Measurements from ENCODE around the gene GABRR2.

The GABRR2 gene

GRCh38 chr6:89255417-89255816 is 59.7 kb downstream of the GABRR2 start (continued):
- TF ChIP-seq ZNF157 (tag by site-specific recombination; IDR thresholded peaks at IDR 0.05) (no peak), ZNF426 (tag by site-specific recombination; IDR thresholded peaks at IDR 0.05) (no peak), ZNF707 (tag by site-specific recombination; IDR thresholded peaks at IDR 0.05) (no peak), ZBTB8A (tag by site-specific recombination; IDR thresholded peaks at IDR 0.05) (no peak), ZNF624 (tag by site-specific recombination; IDR thresholded peaks at IDR 0.05) (no peak), SALL2 (tag by site-specific recombination; IDR thresholded peaks at IDR 0.05; ENCODE audit: borderline replicate concordance) (no peak), HOXD13 (CRISPR knock-in tag; IDR thresholded peaks at IDR 0.05; ENCODE audit: borderline replicate concordance) (no peak)

DNA sequence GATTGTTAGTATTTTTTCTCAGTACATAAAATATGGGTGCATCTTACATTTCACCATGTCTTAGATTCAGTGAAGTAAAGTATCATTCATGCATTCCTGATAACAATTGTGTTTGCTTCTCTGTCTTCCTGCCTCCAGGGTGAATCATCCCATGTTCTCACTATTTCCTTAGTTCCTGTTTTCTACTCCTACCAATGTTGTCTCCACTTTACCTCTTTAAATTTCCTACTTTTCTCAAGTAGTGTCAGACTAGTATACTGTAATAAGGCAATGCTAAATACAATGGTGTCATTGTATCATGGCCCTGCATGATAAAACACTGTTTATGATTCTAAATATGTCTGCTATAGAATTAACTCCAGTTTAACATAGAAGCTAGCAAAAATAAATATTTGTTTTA is 60.5 kb downstream of the GABRR2 start:
- no peaks in the 10 kb centered on the region for H3K36me3 ChIP-seq (ENCODE audit: control insufficient read depth in 2 of 2, insufficient read depth in 1 of 2, low read length in 2 of 2)
- no peaks in the 10 kb centered on the region for H3K4me1 ChIP-seq (ENCODE audit: control insufficient read depth, insufficient read depth, low read length)
- no peak overlapping the region for H3K4me3 ChIP-seq (ENCODE audit: low read depth, low read length)
- no peaks in the 10 kb centered on the region for H3K9me3 ChIP-seq (ENCODE audit: control insufficient read depth, insufficient read depth, low read depth, low read length)
- CTCF ChIA-PET, result interaction anchor here (0.6 kb wide), 1 partner anchor 111 kb away, joined by 3 read pairs; no protein-coding TSS in a partner anchor
- POLR2A ChIA-PET, result no interaction called here
- TF ChIP-seq ZNF473 (tag by site-specific recombination; IDR thresholded peaks at IDR 0.05) (no peak), ZNF629 (tag by site-specific recombination; IDR thresholded peaks at IDR 0.05) (no peak), ZNF146 (tag by site-specific recombination; IDR thresholded peaks at IDR 0.05) (no peak), ZBTB10 (tag by site-specific recombination; IDR thresholded peaks at IDR 0.05) (no peak), ZNF558 (tag by site-specific recombination; IDR thresholded peaks at IDR 0.05) (no peak), REPIN1 (tag by site-specific recombination; IDR thresholded peaks at IDR 0.05; ENCODE audit: low read depth) (no peak), FEZF1 (tag by site-specific recombination; IDR thresholded peaks at IDR 0.05) (no peak), ZNF248 (tag by site-specific recombination; IDR thresholded peaks at IDR 0.05) (no peak), SETDB1 (IDR thresholded peaks at IDR 0.05; ENCODE audit: insufficient read length, low read length) (no peak), ZNF132 (tag by site-specific recombination; IDR thresholded peaks at IDR 0.05; ENCODE audit: borderline replicate concordance) (no peak), ZNF404 (tag by site-specific recombination; IDR thresholded peaks at IDR 0.05) (no peak), KLF7 (tag by site-specific recombination; IDR thresholded peaks at IDR 0.05; ENCODE audit: borderline replicate concordance) (no peak), ZNF366 (tag by site-specific recombination; conservative IDR thresholded peaks at IDR 0.05) (no peak), SCRT1 (tag by site-specific recombination; IDR thresholded peaks at IDR 0.05; ENCODE audit: borderline replicate concordance) (no peak), ZSCAN18 (tag by site-specific recombination; IDR thresholded peaks at IDR 0.05) (no peak), ZNF518A (tag by site-specific recombination; conservative IDR thresholded peaks at IDR 0.05; ENCODE audit: low read depth) (no peak), BCL11A (tag by site-specific recombination; IDR thresholded peaks at IDR 0.05; ENCODE audit: low read depth) (no peak), ZBTB21 (tag by site-specific recombination; IDR thresholded peaks at IDR 0.05) (no peak)
- H3K27ac ChIP-seq (ENCODE audit: extremely low read depth, low read depth, low read length), result no peak overlapping the region
